DLD1 (cell line): ENCODE measurements around the gene HPCAL1.

Experiments used
- in situ Hi-C: cut with HindIII; loops from 2 replicates; pipeline ENCODE4 v1.10.0; 2017; ENCODE audit warnings: low sequenced_read_pairs

The HPCAL1 gene

GRCh38 chr2:10301941-10302478 is 694 bp upstream of the HPCAL1 start:
- in situ Hi-C loops = no loop called here

DNA sequence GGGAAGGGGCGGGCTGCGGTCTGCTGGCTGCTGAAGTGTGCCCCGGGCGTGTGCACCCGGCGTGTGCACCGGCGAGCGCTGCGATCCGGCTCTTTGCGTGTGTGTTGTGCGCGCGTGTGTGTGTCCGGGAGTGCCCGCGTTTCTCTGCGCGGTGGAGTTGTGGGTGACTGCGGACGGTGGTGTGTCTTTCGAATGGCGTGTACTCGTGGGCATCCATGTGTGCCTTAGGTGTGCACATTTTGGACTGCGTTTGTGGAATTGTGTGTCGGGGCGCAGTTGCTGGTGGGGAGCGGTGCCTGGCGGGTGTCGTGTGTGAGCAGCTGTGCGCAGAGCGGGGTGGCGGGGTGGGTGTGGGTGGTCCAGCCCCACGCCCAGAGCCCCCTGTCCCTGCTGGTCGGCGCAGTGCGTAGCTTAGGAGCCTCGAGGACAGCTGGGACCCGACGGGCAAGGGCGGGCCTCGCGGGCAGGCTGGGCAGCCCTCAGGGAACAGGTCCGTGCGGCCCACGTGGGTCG is 533 bp downstream of the HPCAL1 start:
- in situ Hi-C loops = no loop called here

DNA sequence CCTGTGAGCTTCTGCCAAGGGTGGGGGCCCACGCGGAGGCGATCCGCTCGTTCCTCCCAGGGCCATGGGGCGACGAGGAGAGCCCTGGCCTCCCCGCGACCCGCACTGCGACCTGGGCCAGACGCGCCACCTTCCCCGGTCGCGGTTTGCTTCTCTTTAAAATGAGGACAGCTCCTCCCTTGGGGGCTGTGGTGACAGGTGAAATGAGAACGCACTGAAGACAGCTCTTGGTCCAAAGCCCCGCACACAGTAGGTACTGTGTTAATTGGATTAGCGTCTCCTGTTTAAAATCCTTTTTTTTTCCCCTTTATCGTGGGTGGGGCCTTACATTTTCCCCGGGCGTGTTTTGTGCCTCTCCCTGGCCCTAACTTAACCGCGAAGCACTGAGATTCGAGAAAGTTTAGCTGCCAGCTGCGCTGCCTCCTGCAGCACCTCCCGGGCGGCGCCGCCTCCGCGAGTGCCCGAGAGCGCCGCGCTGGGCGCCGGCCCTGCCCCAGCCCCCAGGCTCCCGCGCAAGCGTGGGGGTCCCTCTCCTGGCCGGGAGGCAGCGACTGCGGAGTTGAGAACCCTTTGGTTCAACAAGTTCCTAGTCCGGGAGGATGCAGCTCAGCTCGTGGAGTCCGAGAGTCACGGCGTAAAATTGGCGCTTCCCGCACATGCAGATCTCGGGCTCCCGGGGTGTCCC is 1.1 kb downstream of the HPCAL1 start:
- in situ Hi-C loops = no loop called here

GRCh38 chr2:10304458-10305253 is 2.0 kb downstream of the HPCAL1 start:
- in situ Hi-C loops = no loop called here

DNA sequence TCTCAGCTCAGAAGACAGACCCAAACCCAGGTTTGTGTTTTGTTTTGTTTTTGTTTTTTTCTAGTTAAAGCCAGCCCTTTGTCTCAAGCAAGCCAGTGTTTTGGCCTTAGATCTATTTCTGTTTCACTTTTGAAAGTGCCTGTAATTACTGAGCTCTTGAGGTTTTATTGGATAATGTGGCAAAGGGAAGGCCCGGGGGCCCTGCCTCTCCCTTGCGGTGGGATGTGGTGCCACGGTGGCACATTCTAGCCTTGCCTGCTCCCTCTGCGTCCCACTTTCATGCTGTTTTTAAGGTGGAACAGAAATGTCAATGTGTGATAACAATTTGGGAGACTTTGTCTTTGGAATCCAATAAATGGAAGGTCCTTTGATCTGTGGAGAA is 2.5 kb downstream of the HPCAL1 start:
- in situ Hi-C loops = no loop called here

- in situ Hi-C loops = no loop called here
Observed at GRCh38 chr2:10305715-10306114, 3.0 kb downstream of the HPCAL1 start.

GRCh38 chr2:10306901-10307463 is 4.3 kb downstream of the HPCAL1 start:
- in situ Hi-C loops = no loop called here

DNA sequence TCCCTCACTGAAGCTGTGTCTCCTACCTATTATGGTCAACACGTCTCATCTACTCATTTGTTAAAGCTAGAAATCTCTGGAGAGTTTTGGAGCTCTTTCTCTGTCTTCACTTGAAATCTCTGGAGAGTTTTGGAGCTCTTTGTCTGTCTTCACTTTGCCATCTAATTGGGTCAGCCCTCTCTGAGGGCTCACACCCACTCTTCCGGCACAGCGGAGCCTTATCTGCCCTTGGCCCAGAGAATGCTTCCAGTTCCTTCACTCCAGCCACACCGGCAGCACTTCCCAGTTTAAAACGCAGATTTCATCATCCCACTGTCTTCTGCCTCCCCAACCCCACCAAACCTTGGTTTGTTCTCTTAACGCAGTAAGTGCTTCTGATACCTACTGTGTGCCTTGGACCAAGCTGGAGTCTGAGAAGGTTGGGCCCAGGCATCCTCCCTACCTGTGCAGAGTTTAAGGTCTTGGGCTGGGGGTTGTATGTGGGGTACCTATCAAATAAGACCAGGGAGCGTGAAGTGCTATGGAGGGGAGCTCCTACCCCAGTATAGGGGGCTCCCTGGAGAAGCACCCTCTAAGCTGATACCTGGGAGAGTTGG is 5.0 kb downstream of the HPCAL1 start:
- in situ Hi-C loops = no loop called here

DNA sequence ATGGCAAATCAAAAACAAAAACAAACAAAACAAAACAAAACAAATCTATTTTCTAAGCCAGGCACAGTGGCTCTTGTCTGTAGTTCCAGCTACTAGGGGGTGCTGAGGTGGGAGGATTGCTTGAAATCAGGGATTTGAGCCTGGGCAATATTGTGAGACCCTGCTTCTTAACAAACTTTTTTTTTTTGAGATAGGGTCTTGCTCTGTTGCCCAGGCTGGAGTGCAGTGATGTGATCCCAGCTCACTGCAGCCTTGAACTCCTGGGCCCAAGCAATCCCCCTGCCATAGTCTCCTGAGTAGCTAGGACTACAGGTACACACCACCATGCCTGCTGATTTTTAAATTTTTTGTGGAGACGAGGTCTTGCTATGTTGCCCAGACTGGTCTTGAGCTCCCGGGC is 6.2 kb downstream of the HPCAL1 start:
- in situ Hi-C loops = no loop called here

DNA sequence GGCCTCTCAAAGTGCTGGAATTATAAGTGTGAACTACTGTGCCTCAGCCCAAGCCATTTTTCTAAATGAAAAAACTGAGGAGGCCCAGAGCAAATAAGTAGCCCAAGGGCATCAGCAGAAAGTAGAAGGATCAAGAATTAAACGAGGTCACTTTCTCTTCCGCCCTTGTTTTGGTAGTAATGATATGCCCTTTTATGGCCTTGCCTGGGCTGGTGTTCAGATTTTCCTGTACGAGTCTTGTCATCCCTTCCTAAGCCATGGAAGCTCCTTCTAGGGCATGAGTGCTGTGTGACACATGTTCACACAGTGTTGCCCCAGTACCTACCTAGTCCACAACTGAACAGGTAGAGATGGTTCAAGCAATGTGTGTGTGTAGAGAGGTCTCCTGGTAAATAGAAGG is 6.6 kb downstream of the HPCAL1 start:
- in situ Hi-C loops = no loop called here

GRCh38 chr2:10310309-10310888 is 7.7 kb downstream of the HPCAL1 start:
- in situ Hi-C loops = no loop called here

DNA sequence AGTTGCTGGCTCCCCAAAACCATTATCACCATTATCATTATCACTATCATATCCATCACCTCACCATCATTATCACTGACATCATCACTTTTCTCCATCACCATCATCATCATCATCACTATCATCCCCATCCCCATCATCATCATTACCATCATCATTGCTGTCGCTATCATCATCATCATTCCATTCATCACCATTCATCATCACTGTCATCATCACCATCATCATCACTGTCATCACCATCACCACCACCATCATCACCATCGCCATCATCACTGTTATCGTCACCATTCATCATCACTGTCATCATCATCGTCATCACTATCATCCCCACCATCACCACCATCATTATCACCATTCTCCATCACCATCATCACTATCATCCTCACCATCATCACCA is 9.0 kb downstream of the HPCAL1 start:
- in situ Hi-C loops = no loop called here

DNA sequence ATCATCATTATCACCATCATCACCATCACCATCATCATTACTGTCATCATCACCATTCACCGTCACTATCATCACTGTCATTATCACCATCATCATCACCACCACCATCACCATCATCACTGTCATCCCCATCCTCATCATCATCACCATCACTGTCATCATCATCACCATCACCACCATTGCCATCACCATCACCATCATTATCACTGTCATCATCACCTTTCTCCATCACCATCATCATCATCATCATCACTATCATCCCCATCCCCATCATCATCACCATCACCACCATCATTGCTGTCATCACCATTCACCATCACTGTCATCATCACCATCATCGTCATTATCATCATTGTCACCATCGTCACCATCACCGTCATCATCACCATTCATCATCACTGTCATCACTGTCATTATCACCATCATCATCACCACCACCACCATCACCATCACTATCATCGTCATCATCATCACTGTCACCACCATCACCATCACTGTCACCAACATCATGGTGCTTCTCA is 9.8 kb downstream of the HPCAL1 start:
- in situ Hi-C loops = no loop called here

- in situ Hi-C loops = no loop called here
Observed at GRCh38 chr2:10316336-10316735, 13.6 kb downstream of the HPCAL1 start.

DNA sequence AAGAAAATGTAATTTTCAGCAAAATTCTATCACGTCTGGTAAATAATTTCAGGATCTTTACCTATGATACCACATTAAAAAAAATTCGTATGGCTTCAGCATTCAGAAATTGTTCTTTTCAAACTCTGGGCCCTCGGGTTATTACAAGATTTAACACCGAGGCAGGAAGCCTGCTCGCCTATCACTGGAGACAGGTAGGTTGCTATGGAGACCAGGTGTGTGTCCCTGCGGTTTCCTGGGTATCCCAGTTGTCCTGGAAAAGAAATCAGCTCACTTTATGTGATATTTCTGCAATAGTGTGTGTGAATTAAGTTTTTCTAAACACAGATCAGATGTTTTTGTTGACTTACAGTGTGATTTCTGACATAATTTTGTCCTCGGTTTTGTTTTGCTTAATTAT is 14.2 kb downstream of the HPCAL1 start:
- in situ Hi-C loops = no loop called here

- in situ Hi-C loops = no loop called here
Observed at GRCh38 chr2:10317646-10318045, 14.9 kb downstream of the HPCAL1 start.

DNA sequence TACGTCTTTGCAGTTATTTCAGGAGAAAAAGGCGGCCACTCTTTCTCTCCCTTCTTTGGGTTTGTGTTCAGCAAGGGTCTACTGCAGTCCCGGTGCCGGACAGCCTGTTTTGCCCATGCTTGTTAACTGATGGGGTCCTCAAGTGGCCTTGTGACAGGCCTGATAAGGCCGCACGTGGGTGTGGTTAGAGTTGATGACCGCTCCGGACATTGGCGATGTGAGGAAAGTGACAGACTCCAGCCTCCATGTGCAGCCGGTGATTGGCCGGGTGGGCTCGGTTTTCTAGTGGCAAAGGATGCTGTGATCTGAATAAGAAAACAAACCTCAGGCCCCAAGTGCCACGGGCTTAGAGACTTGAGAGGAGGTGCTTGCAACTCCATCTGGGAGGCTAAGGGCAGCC is 15.6 kb downstream of the HPCAL1 start:
- in situ Hi-C loops = no loop called here

GRCh38 chr2:10319892-10320574 is 17.3 kb downstream of the HPCAL1 start:
- in situ Hi-C loops = no loop called here

DNA sequence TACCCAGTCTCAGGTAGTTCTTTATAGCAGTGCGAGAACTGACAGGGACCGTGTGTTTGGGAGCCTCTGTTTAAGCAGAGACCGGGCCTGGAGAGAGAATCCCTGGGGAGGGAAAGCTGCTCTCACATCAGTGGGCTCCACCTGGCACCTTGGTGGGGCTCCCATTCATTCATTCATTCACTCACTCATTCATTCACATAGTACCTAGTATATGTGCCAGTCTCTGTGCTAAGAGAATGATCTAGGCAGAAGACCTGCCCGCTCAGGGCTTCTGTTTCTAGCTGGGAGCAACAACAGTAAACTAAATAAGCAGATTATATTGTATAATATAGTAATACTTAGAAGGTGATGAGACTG is 17.8 kb downstream of the HPCAL1 start:
- in situ Hi-C loops = no loop called here

- in situ Hi-C loops = no loop called here
Observed at GRCh38 chr2:10320933-10321332, 18.2 kb downstream of the HPCAL1 start.
